Fibroblast of skin of abdomen (primary cell): ENCODE data around the gene GASK1A.
"Not testable (repeated sequence)": the region's sequence is repeated elsewhere in the genome, so short reads cannot be mapped to it uniquely, and the experiment has no call there.

Source experiments
- DNase-seq: peaks from one replicate; pipeline ENCODE4 v3.0.0-alpha.2; 2013

The GASK1A gene

DNA sequence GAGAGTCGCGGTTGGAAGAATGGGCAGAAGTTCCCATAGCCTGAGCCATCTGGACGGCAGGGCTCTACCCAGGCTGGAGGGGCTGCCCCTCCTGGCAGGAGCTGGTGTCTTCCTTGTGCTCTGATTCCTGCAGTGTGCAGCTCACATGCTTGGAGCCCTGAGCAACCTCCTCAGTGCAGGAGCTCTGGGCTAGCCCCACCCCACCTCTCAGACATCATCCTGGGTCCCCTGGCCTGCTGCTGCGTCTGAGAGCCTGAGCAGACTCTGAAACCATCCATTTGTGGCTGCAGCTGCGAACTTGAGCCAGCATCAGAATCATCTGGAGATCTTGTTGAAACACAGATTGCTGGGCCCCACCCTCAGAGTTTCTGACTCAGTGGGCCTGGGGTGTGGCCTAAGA is 84.0 kb downstream of the GASK1A start:
- no peak for DNase-seq

DNA sequence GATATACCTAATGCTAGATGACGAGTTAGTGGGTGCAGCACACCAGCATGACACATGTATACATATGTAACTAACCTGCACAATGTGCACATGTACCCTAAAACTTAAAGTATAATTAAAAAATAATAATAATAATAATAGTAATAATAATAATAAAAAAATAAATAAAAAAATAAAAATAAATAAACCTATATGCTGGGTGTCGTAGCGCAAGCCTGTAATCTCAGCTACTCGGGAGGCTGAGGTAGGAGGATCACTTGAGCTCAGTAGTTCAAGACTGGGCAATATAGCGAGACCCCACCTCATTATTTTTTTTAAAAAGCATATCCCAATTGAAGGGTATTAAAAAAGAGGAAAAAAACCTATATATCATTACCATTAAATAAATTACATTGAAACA is 91.6 kb downstream of the GASK1A start:
- not testable (repeated sequence) for DNase-seq

DNA sequence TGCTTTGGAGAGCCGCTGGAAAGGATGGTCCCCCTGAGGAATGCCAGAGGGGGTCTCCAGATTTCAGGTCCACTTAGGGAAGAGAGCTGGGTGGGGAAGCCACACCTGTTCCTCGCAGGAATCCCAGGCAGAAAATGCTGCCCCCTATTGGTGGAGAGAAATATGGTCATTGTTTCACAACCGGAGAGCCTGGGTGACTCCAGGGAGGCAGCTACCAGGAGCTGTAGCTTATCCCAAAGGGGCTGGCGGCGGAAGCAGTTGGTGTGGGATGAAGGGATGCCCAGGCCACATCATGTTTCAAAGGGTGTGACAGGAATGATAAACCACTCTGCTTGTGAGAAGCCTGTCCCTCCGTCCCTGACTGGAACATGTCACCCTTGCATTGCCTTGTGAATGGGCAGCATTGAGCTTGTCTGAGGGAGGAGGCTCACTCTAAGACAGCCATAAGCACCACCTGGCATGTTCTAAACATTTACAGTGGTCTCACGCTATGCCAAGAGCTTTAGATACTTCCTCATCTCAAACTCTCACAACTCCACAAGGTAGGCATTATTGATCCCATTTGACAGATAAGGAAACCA is 92.3 kb downstream of the GASK1A start:
- DNase-seq: no peak

DNA sequence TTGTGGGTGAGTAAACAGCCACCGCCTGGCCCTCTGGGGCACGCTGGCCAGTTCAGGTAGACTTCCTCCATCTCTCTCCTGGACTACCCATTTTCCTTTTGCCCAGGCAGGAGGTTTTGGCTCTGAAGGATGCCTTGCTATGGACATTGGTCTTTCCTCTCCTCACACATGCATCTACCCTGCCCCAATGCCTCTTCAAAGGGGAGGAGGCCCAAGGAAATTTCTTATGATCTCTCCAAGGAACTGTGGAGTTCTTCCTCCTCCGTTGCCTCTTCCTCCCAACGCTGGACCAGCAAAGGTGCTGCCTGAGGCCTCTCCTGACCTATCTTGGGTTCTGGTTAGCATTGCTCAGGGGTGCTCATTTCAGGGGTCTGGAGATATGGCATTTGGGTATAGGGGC is 93.2 kb downstream of the GASK1A start:
- DNase-seq: no peak

DNA sequence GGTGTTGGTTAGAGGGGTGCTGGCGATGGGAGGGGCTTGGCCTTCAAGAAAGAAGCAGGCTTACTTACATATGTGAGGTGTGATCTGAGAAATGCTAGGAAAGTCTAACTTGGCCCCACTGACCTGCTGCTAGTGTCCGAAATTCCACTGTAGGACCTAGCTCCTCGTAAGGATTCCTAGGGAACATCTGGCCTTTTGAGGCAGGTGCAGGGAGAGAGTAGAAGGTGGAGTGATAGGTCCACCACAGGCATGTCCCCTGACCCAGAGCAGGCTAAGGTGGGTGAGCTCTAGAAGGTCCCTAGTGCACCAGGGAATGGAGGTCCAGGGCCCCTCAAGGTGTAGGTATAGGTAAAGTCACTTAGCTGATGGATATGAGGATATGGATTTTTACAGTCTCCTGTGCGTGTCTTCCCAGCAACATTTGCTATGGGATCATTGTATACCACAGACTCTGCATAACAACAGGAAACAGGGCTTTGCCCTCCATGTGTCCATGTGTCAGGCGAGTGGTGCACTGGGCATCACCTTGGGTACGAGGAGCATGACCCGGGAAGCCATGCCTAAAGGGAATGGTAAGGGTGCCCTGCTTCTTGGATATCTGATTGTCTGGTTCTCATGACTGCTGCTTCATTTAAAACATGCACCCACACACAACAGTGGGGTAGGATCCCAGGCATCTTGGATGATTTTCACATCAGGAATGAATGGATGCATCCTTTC is 94.2 kb downstream of the GASK1A start:
- DNase-seq: no peak

DNA sequence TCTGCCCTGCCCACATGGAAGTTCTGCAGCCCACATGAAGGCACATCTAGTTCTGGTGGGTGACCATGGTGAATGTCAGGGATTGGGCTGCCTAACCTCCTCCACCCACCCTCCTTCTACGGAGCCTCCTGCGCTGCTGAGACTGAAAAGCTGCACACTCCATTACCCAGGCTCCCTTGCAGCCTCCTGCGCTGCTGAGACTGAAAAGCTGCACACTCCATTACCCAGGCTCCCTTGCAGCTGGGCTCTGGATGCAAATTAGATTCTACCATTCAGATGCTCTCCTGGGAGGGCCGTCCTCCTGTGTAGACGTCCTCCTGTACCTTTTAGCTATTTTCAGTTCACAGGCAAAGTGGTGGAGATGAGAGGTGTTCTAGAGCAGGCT is 94.7 kb downstream of the GASK1A start:
- DNase-seq: no peak

DNA sequence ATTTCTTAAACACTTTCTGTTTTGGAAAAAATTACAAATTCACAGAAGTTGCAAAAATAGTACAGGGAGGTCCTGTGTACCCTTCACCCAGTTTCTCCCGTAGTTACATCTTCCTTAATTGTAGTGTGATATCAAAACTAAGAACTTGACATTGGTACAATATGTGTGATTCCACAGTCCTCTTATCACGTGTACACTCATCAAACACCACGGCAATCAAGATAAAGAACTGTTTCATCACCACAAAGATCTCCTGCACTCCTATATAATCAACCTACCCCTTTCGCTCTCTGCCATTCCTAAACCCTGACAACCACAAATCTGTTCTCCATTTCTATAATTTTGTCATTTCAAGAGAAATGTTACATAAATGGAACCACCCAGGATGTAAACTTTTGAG is 95.4 kb downstream of the GASK1A start:
- DNase-seq: no peak

DNA sequence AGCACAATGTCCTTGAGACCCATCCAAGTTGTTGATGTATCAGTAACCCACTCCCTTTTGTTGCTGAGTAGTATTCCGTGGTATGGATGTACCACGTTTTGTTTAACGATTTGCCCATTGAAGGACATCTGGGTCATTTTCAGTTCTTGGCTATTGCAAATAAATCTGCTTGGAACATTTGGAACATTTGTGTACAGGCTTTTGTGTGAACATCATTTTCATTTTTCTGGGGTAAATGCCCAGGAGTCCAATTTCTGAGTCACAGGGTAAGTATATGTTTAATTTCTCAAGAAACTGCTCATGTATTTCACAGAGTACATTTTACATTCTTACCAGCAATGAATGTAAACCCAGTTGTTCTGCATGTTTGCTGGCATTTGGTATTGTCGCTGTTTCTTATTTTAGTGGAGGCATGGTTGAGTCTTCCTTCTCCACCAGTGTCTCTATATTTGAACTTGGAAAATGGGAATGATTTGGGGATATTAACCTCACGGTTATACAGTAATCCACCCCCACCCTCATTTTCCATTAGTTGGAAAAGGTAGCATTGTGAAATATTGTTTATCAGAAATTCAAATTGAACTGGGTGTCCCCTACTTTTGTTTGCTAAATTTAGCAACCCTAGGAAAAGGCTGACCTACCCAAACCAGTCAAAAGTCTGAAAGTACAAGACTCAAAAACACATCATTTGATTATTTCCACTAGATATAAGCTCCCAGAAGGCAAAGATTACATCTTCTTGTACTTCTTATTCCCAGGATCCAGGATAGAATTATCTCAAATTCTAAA is 96.0 kb downstream of the GASK1A start:
- no peak for DNase-seq

DNA sequence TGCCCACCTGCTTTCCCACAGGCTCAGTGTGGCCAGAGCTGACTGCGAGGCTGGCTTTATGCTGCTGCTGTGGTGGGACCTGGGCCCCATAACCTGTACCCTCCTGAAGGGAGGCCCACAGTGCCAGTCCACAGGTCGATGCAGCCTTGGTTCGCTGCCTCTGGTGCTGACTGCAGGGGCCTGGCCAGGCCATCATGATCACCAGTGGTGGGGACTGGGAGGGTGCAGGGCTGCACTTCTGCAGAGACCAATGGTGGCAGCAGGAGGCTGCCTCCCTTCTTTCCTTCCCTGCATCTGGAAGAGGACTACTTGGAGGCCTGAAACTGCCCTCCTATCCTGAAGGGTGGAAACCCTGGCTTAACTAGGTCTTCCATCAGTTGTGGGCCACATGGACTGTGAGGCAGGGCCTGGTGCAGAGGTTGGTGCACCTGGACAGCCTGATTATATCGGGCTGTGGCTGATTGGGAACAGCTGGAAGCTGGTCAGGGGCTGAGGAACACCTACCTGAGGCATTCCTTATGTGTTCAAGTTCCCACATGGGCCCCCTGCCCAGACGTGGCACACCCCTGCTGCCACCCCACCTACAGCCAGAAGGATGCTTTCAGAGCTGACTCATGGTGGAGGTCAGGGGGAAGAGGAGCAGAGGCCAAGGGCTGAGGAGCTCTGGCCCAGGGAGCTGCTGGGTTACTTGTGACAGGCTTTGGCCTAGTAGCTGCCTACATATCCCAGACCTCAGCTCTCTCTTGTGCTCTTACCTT is 97.0 kb downstream of the GASK1A start:
- no peak for DNase-seq

DNA sequence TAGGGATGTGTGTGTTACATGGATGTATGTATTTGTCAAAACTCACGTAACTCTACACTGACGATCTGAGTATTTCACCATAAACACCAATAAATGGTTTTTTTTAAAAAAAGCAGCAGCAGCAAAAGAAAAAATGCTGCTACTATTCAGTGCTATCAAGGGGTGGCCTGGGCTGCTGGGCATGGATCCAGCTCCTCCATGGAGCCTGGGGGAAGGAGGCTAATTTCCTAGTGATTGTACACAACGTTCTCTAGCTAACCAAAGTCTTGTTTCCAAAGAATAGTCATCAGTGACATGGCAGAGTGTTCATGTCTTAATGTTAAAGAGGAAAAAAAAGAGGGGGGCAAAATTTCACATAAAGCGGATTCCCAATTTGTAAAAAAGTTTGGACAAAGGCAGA is 97.7 kb downstream of the GASK1A start:
- DNase-seq: no peak

DNA sequence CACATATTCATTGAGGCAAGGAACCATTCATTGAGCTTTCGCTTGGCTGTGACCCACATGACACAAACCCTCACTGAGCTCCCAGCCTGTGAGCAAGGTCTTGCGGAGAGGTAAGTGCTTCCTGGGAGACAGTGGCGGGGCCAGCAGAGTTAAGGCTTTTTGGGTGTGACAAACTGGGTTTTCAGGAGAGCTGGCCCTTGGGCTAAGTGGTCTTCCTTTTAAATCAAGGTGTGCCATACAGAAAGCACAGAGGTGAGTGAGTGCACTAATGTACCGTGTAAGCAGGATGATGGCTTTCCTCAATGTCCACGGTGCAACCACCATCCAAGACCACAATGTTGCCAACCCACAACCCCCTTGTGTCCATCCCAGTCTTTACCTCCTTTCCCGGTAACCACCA is 98.2 kb downstream of the GASK1A start:
- DNase-seq: no peak

DNA sequence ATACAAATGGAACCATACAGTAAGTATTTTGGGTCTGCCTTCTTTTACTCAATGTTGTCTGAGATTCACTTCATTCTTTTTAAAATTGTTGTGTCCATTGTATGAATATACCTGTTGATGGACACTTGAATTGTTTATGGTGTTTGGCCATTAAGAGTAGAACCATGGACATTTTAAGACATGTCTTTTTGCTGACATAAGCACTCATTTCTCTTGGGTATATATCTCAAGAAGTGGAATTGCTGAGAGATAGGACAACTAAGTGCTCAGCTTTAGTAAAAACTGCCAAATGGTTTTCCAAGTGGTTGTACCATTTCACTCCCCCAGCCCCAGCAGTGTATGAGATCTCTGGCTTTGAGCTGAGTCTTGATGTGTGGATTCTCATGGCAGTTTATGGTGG is 98.6 kb downstream of the GASK1A start:
- no peak for DNase-seq

DNA sequence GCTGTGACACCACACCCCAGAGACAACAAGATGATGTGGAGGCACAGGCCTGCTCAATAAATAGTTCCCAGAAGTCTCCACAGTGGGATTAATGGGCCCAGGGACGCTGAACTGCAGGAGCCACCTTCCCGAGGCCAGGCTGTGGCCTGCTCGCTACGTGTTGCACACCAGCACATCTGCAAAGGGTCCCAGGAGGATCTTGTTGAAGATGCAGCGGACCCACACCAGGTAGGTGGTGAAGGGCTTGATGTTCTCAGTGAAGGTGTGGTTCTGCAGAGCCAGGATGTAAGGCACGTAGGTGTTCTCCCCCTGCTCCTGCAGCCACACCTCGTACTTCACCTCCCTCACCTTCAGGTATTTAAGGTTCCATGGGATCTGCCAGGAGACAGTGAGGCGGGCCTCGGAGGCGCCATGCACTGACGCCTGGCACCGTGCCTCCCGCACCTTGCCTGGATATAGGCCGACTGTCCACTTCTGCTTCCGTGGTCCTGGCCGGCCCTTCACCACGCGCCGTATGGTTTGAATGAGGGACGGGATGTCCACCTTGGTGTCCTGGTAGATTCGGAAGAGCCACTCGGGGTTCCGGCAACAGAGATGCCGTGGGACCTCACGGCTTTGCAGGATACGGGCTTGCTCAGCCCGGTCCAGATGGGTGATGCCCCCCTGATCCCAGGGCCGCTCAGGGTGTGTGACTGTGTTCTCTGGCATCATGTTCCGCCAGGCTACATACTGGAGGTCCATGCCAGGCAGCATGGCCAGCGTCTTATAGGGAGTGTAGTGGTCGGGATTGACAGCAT is 100.6 kb downstream of the GASK1A start:
- no peak for DNase-seq

DNA sequence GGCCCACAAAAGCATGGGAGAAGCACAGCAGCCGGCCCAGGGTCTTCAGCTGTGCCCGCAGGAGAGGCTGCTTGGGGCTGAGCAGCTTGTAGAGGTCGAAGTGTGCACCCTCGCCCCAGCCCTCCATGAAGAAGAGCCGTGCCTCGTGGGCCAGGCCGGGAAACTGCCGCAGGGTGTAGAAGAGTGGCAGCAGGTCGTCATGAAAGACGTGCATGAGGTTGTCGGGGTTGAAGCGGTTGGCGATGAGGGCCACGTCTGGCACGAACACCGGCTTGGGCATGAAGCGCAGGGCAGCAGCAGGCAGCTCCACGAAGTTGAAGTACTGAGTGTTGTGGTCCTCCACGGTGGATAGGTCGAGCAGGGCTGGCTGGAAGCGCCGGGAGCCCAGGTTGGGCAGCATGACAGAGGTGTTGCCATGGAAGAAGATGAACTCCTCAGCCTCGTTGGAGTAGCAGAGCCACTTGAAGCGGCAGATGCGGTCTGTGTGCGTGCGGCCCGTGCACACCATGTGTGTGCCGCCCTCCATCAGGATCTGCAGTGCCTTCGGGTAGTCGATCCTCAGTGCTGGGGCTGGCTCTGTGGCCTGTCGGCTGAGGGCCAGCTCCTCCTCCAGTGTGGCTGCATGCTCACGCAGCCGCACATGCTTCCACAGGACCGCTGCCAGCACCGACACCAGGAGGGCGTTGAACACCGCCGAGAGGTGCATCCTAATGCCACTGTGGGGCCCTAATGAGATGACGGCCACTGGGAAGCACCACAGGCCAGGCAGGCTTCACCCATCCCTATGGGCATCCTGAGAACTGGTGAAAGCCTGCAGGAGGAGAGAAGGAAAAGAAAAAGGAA is 101.8 kb downstream of the GASK1A start:
- DNase-seq: no peak

DNA sequence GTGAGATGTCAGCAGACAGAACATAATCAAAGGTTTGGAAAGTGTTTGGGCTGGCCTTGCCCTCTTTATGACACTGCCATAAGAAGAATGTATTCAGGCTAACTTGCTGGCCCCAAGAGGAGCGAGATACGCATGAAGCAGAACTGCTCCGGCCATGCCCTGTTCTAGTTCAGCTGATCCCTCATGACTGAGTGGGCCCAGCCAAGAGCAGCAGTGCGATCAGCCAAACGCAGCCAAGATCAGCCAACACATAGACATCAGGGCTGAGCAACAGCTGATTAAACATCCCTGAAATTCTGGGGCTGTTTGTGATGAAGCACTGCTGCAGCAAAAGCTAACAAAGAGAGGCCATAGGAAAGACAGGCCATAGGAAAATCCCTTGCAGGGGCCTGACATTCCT is 102.7 kb downstream of the GASK1A start:
- no peak for DNase-seq

DNA sequence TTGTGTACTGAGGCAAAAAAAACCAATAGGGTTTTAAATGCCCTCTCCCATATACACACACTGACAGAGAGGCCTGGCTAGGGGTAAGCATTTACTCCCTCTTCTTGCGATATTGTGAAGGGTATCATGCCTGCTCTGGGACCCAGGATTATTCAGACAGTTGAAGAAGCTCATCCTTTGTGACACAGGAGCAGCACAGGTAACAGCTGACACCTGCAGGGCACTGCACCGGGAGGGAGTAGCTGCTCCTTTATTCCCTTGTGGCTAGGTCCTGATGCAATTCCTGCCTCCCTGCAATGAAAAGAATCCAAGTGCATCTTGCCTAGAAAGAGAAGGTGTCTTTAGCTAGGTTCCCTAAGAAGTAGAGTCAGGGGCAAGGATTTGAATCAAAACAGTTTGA is 103.3 kb downstream of the GASK1A start:
- no peak for DNase-seq

DNA sequence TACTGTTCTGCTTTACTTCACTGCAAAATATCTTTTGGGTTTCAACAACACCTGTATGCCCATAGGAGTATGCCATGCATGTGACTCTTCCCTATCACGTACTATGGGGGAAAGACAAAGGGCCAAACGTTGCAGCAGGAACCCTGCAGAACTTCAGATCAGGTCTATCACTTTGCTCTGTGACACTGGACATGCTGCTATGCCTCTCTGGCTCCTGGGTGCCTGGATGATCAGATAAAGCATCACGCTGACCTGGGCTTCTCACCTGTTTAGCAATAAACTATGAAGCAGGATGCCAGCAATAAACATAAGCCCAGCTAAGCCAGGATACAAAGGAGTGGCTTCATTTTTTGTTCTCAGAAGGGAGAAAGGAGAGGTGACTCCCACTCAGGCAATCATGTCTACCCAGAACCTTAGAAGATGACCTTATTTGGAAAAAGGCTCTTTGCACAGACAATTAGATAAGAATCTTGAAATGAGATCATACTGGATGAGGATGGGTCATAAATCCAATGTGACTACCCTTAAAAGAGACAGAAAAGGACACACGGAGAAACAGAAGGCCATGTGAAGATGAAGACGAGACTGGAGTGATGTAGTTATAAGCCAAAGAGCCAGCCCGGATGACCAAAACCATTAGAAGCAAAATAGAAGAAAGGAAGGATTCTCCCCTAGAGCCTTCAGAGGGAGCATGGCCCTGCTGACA is 107.5 kb downstream of the GASK1A start:
- DNase-seq: peak; percentile 60

DNA sequence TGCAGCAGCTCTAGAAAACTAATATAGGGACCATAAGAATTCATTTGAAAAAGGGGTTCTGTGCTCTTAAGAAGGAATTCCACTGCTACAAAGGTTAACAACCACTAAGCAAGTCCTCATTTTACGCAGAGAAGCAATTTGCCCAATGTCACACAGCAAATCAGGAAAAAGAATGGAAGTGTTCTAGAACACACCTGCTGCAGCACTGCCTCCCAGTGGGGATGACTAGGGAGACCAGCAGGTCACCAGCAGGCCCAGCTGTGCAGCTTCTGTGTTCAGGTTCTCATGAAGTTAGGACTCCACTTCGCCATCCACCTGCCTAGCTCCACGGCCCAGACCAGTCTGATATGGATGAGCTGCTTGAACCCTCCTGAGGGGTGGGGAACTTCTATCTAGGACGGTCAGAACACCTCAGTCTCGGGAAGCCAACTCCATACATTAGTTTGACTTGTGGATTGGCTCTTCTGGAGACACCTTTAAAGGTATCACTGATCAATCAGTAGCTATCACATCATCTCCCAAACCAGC is 108.2 kb downstream of the GASK1A start:
- no peak for DNase-seq

DNA sequence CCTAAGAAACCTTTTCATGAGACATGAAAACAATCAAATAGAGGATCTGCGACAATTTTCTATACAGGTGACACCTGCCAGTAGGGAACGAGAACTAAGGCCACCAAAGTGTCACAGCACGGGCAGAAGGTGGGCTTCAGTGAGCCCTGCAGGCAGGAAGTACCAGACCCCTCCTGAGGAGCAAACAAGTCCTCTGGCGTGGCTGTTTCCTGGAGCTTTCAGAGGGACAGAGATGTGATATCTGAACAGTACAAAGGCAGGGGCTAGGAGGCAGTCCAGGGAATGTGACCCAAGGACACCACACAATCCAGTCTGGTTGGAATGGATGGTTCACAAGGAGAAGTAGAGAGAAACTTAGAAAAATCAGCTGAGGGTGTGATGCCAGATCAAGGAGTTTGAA is 110.0 kb downstream of the GASK1A start:
- DNase-seq: no peak

DNA sequence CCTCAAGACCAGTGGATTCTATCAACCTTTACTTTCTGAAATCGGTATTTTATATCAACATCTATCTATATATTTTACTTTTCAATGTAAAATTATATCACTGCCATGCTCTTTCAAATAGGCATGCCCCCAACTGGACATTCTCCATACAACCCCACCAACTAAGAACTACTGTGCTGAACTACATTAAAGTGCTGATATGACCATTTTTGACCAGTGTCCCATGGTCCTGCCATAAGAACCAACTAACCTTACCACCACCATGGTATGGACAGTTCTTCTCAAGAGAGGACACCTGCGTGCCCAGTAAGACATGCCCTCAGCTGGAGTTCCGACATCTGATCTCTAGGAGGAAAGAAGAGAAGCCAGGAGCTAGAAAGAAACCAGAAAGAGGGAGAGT is 111.1 kb downstream of the GASK1A start:
- DNase-seq: no peak

DNA sequence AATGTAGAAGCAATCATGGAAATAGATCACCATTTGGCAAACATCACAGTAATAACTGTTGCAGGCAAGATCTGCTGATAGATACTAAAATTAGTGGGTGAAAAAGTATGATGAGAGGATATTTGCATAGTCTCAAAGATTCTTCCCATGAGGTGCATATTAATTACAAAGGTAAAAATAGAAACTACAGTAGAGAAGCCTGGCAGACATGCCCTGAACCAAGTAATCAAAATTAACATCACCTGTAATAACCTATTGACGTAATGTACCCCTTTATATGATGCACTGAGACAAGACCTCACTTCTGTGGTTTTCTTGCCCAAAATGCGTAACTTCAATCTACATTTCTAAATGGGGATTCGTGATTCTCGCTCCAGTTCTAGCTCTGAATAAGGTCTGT is 112.4 kb downstream of the GASK1A start:
- no peak for DNase-seq
